ENCODE measurements around the gene SLC25A12. TPM values are rescaled to one million over a fixed set of nuclear protein-coding genes. Genes with fewer than 3 reads are reported as not detected.

The SLC25A12 gene
- total RNA-seq, 1 donor from 2014 or later, result 17.7 TPM

- Mint-ChIP-seq H3K36me3 (peaks cover 66% of the 10 kb centered on the region), H3K27me3 (no peaks in the 10 kb centered on the region), H3K27ac (no peak overlapping the region), H3K9me3 (peaks cover 6% of the 10 kb centered on the region), H3K4me1 (ENCODE audit: unreplicated experiment) (peaks cover 3% of the 10 kb centered on the region), H3K4me3 (peak overlapping the region; percentile 38)
- no peak for DNase-seq (ENCODE audit: extremely low spot score, unreplicated experiment)
- TF ChIP-seq, protein P1, sequence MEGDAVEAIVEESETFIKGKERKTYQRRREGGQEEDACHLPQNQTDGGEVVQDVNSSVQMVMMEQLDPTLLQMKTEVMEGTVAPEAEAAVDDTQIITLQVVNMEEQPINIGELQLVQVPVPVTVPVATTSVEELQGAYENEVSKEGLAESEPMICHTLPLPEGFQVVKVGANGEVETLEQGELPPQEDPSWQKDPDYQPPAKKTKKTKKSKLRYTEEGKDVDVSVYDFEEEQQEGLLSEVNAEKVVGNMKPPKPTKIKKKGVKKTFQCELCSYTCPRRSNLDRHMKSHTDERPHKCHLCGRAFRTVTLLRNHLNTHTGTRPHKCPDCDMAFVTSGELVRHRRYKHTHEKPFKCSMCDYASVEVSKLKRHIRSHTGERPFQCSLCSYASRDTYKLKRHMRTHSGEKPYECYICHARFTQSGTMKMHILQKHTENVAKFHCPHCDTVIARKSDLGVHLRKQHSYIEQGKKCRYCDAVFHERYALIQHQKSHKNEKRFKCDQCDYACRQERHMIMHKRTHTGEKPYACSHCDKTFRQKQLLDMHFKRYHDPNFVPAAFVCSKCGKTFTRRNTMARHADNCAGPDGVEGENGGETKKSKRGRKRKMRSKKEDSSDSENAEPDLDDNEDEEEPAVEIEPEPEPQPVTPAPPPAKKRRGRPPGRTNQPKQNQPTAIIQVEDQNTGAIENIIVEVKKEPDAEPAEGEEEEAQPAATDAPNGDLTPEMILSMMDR (conservative IDR thresholded peaks at IDR 0.05), result no peak
Observed at GRCh38 chr2:171836146-171836910, 57.7 kb downstream of the SLC25A12 start.

- Mint-ChIP-seq H3K27me3 (no peaks in the 10 kb centered on the region), H3K4me1 (ENCODE audit: unreplicated experiment) (peaks cover 3% of the 10 kb centered on the region), H3K9me3 (peaks cover 10% of the 10 kb centered on the region), H3K27ac (no peak overlapping the region), H3K4me3 (no peak overlapping the region), H3K36me3 (peaks cover 67% of the 10 kb centered on the region)
- no peak for DNase-seq (ENCODE audit: extremely low spot score, unreplicated experiment)
- TF ChIP-seq, protein P1 (conservative IDR thresholded peaks at IDR 0.05), result no peak
Observed at GRCh38 chr2:171835386-171835785, 58.7 kb downstream of the SLC25A12 start.

DNA sequence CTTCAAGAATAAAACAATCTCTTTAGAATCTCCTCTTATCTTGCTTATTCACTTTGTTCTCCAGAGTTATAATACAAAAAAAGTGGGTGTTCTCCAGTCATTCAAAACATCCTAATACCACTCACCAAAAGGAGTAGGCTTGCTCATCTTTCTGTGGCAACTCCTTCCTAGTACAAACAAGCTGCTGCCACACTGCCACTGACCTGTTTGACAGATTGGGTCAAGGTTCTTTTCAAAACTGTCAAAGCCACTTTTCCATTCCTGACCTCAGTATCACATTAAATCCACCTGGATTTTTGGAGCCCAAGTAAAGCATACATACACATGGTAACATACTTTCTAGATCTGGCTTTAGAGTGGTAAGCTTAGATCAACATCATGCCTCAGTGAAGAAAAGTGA is 59.8 kb downstream of the SLC25A12 start:
- Mint-ChIP-seq H3K9me3 (peaks cover 10% of the 10 kb centered on the region), H3K27ac (no peak overlapping the region)
- TF ChIP-seq, protein P1 (conservative IDR thresholded peaks at IDR 0.05), result no peak

DNA sequence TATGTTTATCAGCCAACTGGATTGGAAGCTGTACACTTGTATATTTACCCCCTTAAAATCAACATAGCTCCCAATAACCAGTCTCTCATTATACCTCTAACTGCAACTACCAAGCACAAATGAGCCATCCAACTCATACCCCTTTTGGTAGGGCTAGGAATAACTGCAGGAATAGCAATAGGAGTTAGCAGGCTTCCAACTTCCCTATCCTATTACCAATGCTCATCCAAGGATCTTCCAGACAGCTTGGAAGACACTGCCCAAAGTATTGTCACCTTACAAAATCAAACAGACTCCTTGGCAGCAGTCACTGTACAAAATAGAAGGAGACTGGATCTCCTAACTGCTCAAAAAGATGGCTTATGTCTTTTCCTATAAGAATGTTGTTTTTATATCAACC is 61.6 kb downstream of the SLC25A12 start:
- H3K9me3 Mint-ChIP-seq, result peaks cover 10% of the 10 kb centered on the region
- no peaks in the 10 kb centered on the region for H3K27me3 Mint-ChIP-seq
- H3K4me1 Mint-ChIP-seq (ENCODE audit: unreplicated experiment), result peaks cover 3% of the 10 kb centered on the region
- TF ChIP-seq, protein P1 (conservative IDR thresholded peaks at IDR 0.05), result no peak
- DNase-seq (ENCODE audit: extremely low spot score, unreplicated experiment), result no peak
- H3K4me3 Mint-ChIP-seq, result no peak overlapping the region
- peaks cover 73% of the 10 kb centered on the region for H3K36me3 Mint-ChIP-seq
- no peak overlapping the region for H3K27ac Mint-ChIP-seq

More for the DNA sequence above, 59.8 kb downstream of the SLC25A12 start:
- Mint-ChIP-seq H3K4me3 (no peak overlapping the region), H3K4me1 (ENCODE audit: unreplicated experiment) (peaks cover 3% of the 10 kb centered on the region), H3K36me3 (peaks cover 73% of the 10 kb centered on the region), H3K27me3 (no peaks in the 10 kb centered on the region)
- DNase-seq (ENCODE audit: extremely low spot score, unreplicated experiment), result no peak

DNA sequence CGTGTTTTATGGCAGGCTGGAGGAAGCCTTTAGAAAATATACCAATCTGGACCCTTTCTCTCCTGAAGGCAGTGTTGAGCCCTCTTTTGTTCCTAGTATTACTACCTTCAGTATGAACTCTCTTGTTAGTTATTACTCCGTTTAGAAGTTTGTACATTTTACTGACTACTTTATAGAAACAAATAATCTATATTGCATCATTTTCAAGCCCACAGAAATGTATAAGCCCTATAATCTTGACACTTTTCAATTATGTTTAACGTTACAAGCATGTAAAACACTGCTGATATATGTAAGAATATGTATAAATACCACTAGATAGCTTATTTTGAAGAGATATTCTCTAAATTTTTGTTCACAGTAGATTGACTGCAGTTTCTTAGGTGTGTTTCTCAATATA is 64.0 kb downstream of the SLC25A12 start:
- Mint-ChIP-seq H3K9me3 (peaks cover 10% of the 10 kb centered on the region), H3K4me3 (no peak overlapping the region), H3K36me3 (peaks cover 70% of the 10 kb centered on the region), H3K27me3 (no peaks in the 10 kb centered on the region), H3K4me1 (ENCODE audit: unreplicated experiment) (no peaks in the 10 kb centered on the region), H3K27ac (no peak overlapping the region)
- no peak for DNase-seq (ENCODE audit: extremely low spot score, unreplicated experiment)
- TF ChIP-seq, protein P1 (conservative IDR thresholded peaks at IDR 0.05), result no peak
